LNCaP clone FGC (cell line): Measurements from ENCODE around the gene CNOT10.
A peak's percentile ranks its signal among the peaks of the same experiment; 100 is the strongest.
"Not testable (repeated sequence)": the region's sequence is repeated elsewhere in the genome, so short reads cannot be mapped to it uniquely, and the experiment has no call there.

Source experiments
- DNase-seq: peaks from one replicate; pipeline ENCODE4 v3.0.0-alpha.2; 2011; ENCODE audit warnings: low read depth
- H3K4me3 ChIP-seq: 2 replicates; pipeline ENCODE4 v1.5.1; 2011; ENCODE audit warnings: mild to moderate bottlenecking, low read depth, low read length, control low read depth
- CTCF ChIP-seq: IDR thresholded peaks from 2 replicates; pipeline ENCODE4 v1.5.1; 2012; ENCODE audit warnings: mild to moderate bottlenecking; ENCODE audit not compliant: control insufficient read depth, insufficient read depth; ENCODE audit errors: extremely low read depth

Gene CNOT10

GRCh38 chr3:32733631-32734229, 48.7 kb downstream of the CNOT10 start:
- DNase-seq: no peak
- TF ChIP-seq CTCF: peak; percentile 68
- H3K4me3 ChIP-seq: no peak overlapping the region

DNA sequence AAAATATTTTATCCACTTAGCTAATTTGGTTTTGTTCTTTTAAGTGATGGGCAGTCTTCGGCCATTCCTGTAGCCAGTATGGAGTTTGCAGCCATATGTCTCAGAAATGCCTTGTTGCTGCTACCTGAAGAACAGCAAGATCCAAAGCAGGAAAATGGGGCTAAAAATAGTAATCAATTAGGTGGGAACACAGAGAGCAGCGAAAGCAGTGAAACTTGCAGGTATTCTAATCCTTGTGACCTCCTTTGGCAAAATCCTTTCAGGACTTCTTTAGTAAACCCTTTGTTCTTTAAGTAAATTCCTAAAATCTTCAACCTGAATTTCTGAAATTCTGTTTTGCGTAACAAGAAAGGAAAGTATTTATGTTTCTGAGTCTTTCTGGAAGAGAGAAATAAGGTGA, 49.8 kb downstream of the CNOT10 start:
- H3K4me3 ChIP-seq: no peak overlapping the region
- no peak for DNase-seq
- TF ChIP-seq CTCF: no peak

- not testable (repeated sequence) for H3K4me3 ChIP-seq, DNase-seq
These were observed 58.5 kb downstream of the CNOT10 start for GRCh38 chr3:32743470-32743869.

GRCh38 chr3:32743934-32744333, 58.9 kb downstream of the CNOT10 start:
- peak; percentile 38 for DNase-seq
- TF ChIP-seq CTCF: no peak

DNA sequence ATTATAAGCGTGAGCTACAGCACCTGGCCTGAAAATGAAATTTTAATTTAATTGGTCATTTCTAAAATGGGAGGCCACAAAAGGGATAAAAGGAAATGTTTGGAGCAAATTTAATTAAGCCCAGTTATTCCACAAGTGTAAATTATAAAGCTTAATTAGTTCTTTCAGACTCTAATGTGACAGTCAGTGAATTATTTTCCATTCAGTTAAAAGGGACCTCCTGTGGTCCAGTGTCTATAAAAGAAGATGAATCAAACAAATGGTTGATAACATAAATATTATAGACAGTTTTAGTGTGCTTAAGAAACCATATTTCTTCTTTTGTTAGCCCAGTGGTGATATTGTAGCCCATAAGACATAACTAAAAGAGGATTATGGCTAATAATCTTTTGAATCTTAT, 66.4 kb downstream of the CNOT10 start:
- TF ChIP-seq CTCF: no peak
- no peak overlapping the region for H3K4me3 ChIP-seq
- no peak for DNase-seq

More at GRCh38 chr3:32743934-32744333, 58.9 kb downstream of the CNOT10 start:
- H3K4me3 ChIP-seq: no peak overlapping the region

DNA sequence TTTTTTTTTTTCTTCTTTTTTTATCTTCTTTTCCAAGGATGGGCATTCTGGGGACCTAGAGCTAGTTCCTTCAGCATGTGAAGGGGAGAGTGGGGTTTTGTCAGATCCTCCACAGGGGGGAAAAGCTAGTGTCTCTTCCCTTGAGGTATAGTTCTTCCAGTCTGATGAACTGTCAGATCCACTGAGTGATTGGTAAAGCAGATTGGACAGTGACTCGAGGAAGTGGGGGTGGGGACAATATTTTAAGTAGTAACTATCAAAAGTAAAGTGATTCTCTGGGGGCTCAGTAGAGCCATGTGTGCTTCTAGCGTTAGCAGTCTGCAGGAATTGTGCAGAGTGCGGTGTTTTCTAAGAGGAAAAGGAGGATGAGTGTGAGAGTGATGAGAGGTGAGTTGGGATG, 70.8 kb downstream of the CNOT10 start:
- TF ChIP-seq CTCF: no peak
- no peak for DNase-seq
- H3K4me3 ChIP-seq: no peak overlapping the region

DNA sequence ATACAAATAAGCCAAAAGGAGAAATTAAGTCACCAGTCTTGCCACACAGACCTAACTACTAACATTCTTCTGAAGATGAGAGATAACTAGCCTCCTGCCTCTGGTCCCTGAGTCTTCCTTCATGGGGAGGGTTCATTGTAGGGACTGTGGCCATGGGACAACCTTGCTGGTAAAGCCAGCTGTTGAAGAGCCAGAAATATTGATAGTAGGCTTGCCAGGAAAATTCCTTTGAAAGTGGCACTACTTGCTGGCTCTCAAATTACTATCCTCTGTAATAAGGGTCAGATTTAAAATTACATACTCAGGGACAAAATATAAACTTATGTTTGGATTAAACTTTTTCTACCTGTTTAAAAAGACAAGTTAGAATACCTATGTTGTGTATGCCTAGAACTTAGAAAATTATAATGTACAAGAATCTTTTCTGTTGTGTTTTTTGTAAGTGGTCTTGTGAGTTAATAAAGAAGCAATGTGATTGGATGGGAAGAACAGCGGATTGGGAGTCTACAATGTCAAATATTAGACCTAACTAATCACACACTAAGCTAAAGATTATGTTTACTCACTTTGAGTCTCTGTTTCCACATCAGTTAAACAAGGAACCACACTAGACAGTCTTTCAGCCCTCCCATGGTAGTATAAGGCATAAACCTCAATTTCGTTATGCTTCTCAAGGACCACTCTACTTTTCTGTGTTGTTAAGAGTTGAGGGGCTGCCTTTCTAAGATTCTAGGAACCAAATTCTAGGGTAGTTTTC, 72.8 kb downstream of the CNOT10 start:
- TF ChIP-seq CTCF: no peak
- H3K4me3 ChIP-seq: no peak overlapping the region
- DNase-seq: no peak
